A549 (cell line): ENCODE results near the gene ALDH1A1. TPM values are rescaled to one million over a fixed set of nuclear protein-coding genes. Genes with fewer than 3 reads are reported as not detected.

Experiments used
- ATAC-seq, 2 experiments: fragments of 200-7000 bp in 1 of 2; fragments of >200 bp in 1 of 2; cut with Nextera tagmentation in 1 of 2; cut with Tn5 transposase in 1 of 2; 3 replicates each; pipeline versions ENCODE4 v1.8.0 to v1.9.1; 2018 to 2020; ENCODE audit warnings: mild to moderate bottlenecking in 1 of 2, moderate library complexity in 1 of 2
- CTCF ChIA-PET: fragments of 300-600 bp; sonication (Branson Sonifier 250); formaldehyde crosslinking; extraction: SDS; loops from one replicate; lab custom pipeline; 2021; ENCODE audit warnings: antibody characterized with exemption, inconsistent platforms; lab: Yijun Ruan, JAX
- POLR2A ChIA-PET: fragments of 350-600 bp; formaldehyde crosslinking; extraction: SDS; loops from one replicate; lab custom pipeline; 2021; ENCODE audit warnings: antibody characterized with exemption, inconsistent platforms; lab: Yijun Ruan, JAX
- DNase-seq, 2 experiments: peaks; one replicate each; pipeline versions ENCODE4 v3.0.0 to v3.0.0-alpha.2; 2011 to 2016; ENCODE audit warnings: low read depth in 1 of 2, low spot score in 1 of 2
- FAIRE-seq: peaks from 2 replicates; lab custom pipeline; 2011; peaks lifted over from hg19 to GRCh38; lab: Jason Lieb, UNC
- H3K27ac ChIP-seq, 2 experiments: fragments of >200 bp; sonication (Bioruptor Twin); formaldehyde crosslinking; 3 replicates each; pipeline ENCODE4 v1.5.1; 2016 to 2017
- H3K4me1 ChIP-seq: fragments of >200 bp; sonication (Bioruptor Twin); formaldehyde crosslinking; 3 replicates; pipeline ENCODE4 v1.6.1; 2016
- H3K4me2 ChIP-seq: fragments of >200 bp; sonication (Bioruptor Twin); formaldehyde crosslinking; 3 replicates; pipeline ENCODE4 v1.6.1; 2016
- H3K4me3 ChIP-seq: fragments of >200 bp; sonication (Bioruptor Twin); formaldehyde crosslinking; 3 replicates; pipeline ENCODE4 v1.5.1; 2016
- H3K9me3 ChIP-seq: fragments of >200 bp; sonication (Bioruptor Twin); formaldehyde crosslinking; 3 replicates; pipeline ENCODE4 v1.6.1; 2016
- CBX8 ChIP-seq: fragments of 200-600 bp; sonication (generic); IDR thresholded peaks from 2 replicates; pipeline ENCODE4 v1.6.1; 2016
- EHMT2 ChIP-seq: fragments of 200-600 bp; sonication (generic); IDR thresholded peaks from 2 replicates; pipeline ENCODE4 v1.6.1; 2016; ENCODE audit warnings: antibody characterized with exemption, low read depth, mild to moderate bottlenecking, moderate library complexity
- FOSL2 ChIP-seq, 2 experiments: fragments of 450-650 bp in 1 of 2; fragments of >200 bp in 1 of 2; sonication (Bioruptor Twin) in 1 of 2; formaldehyde crosslinking; IDR thresholded peaks; 2 replicates each; pipeline versions ENCODE4 v1.5.0 to v1.6.1; 2016 to 2020; ENCODE audit warnings: mild to moderate bottlenecking in 1 of 2, moderate library complexity in 1 of 2
- FOXS1 ChIP-seq: fragments of 250-450 bp; sonication (Bioruptor Pico); IDR thresholded peaks from 2 replicates; pipeline ENCODE4 v1.5.0; 2020; ENCODE audit warnings: mild to moderate bottlenecking, moderate library complexity
- GATA3 ChIP-seq: IDR thresholded peaks from 2 replicates; pipeline ENCODE4 v1.6.1; 2012; ENCODE audit warnings: borderline replicate concordance
- HDAC2 ChIP-seq: fragments of 200-600 bp; sonication (generic); IDR thresholded peaks from 2 replicates; pipeline ENCODE4 v1.6.1; 2016
- HEYL ChIP-seq: fragments of 250-450 bp; sonication (Bioruptor Pico); IDR thresholded peaks from 2 replicates; pipeline ENCODE4 v1.8.0; 2021; ENCODE audit warnings: mild to moderate bottlenecking, moderate library complexity
- HOXA7 ChIP-seq: fragments of 250-450 bp; sonication (Bioruptor Pico); IDR thresholded peaks from 2 replicates; pipeline ENCODE4 v1.5.0; 2020; ENCODE audit warnings: mild to moderate bottlenecking, moderate library complexity
- HOXB13 ChIP-seq: fragments of 250-450 bp; sonication (Bioruptor Pico); IDR thresholded peaks from 2 replicates; pipeline ENCODE4 v1.5.0; 2020; ENCODE audit warnings: low read depth, mild to moderate bottlenecking, moderate library complexity
- HOXB5 ChIP-seq: fragments of 250-450 bp; sonication (Bioruptor Pico); IDR thresholded peaks from 2 replicates; pipeline ENCODE4 v1.5.0; 2020; ENCODE audit warnings: mild to moderate bottlenecking, moderate library complexity
- JUN ChIP-seq, 2 experiments: fragments of >200 bp; sonication (Bioruptor Twin); formaldehyde crosslinking; IDR thresholded peaks; 2 replicates in 1 of 2; 3 replicates in 1 of 2; pipeline ENCODE4 v1.6.1; 2016 to 2017
- KDM5A ChIP-seq: fragments of 200-600 bp; sonication (generic); IDR thresholded peaks from 2 replicates; pipeline ENCODE4 v1.6.1; 2016; ENCODE audit warnings: antibody characterized with exemption, mild to moderate bottlenecking
- RCOR1 ChIP-seq: fragments of 150-350 bp; IDR thresholded peaks from 2 replicates; pipeline ENCODE4 v1.6.1; 2014; ENCODE audit warnings: antibody characterized with exemption, low read length, low read depth
- RFX5 ChIP-seq: fragments of 450-650 bp; IDR thresholded peaks from 2 replicates; pipeline ENCODE4 v1.7.1; 2014; ENCODE audit warnings: antibody characterized with exemption, mild to moderate bottlenecking, moderate library complexity
- RNF2 ChIP-seq: fragments of 200-600 bp; sonication (generic); IDR thresholded peaks from 2 replicates; pipeline ENCODE4 v1.6.1; 2016; ENCODE audit warnings: low read depth, mild to moderate bottlenecking, antibody characterized with exemption, moderate library complexity, borderline replicate concordance
- TFCP2L1 ChIP-seq: fragments of 250-450 bp; sonication (Bioruptor Pico); IDR thresholded peaks from 2 replicates; pipeline ENCODE4 v1.5.0; 2021; ENCODE audit warnings: mild to moderate bottlenecking
- WGBS: methylation state at CpG from one replicate; pipeline ENCODE4 v1.1.6; 2017; ENCODE audit errors: missing lambda C conversion rate; 5-methylcytosine and 5-hydroxymethylcytosine counted together
- polyA plus RNA-seq, 4 experiments: library from polyadenylated mRNA; depleted of rRNA in 3 of 4; stranded (reverse); fragments of >200 nt; fragmentation: RNase III in 1 of 4; extraction: RNeasy Plus Mini Kit Qiagen cat#74134 plus additional on column Dnase treatment in 1 of 4; gene quantifications; 2 replicates in 3 of 4; 3 replicates in 1 of 4; pipeline ENCODE4 v1.2.3, GENCODE V29; 2011 to 2017
- TF ChIP-seq, protein P1 (sequence below): fragments of 250-450 bp; sonication (Bioruptor Pico); IDR thresholded peaks from 2 replicates; pipeline ENCODE4 v1.5.0; 2020; ENCODE audit warnings: low read depth, mild to moderate bottlenecking, moderate library complexity
- TF ChIP-seq, protein P2 (sequence below): fragments of 200-600 bp; sonication (generic); IDR thresholded peaks from 2 replicates; pipeline ENCODE4 v1.6.1; 2016; ENCODE audit warnings: antibody characterized with exemption, mild to moderate bottlenecking, moderate library complexity
- TF ChIP-seq, protein P3 (sequence below): IDR thresholded peaks from 2 replicates; pipeline ENCODE4 v1.6.1; 2012; ENCODE audit warnings: low read depth, borderline replicate concordance
- TF ChIP-seq, protein P4 (sequence below): fragments of >200 bp; sonication (Bioruptor Twin); formaldehyde crosslinking; IDR thresholded peaks from 3 replicates; pipeline ENCODE4 v1.6.1; 2016

ALDH1A1 gene
- polyA plus RNA-seq, 2 of the 4 experiments (the other 2 are of a cell fraction) = 8,617 to 9,987 TPM

DNA sequence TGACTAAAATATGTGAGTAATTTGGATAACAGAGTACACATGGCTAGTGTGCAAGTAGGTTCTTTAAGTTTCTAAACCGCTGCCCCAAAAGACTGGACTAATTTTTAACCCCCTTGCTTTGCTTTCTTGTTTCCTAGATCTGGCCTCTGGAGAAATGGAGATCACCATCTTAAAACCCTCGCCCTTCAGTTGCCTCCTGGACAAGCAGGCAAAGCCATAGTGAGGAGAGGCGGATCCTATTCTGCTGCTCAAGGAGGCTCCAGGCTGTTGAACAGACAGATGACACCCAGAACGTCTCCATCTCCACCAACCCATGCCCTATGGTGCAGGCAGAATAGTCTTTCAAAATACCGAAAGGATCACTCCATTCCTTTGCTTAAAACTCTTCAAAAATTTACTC is 28.6 kb upstream of the ALDH1A1 start:
- TF ChIP-seq HOXB13 = peak; percentile 62; the same call in 1 of the 2 replicates
- TF ChIP-seq, protein P1, sequence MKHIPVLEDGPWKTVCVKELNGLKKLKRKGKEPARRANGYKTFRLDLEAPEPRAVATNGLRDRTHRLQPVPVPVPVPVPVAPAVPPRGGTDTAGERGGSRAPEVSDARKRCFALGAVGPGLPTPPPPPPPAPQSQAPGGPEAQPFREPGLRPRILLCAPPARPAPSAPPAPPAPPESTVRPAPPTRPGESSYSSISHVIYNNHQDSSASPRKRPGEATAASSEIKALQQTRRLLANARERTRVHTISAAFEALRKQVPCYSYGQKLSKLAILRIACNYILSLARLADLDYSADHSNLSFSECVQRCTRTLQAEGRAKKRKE (CRISPR knock-in tag) = peak; percentile 66; the same call in 1 of the 2 replicates
- TF ChIP-seq, protein P2, sequence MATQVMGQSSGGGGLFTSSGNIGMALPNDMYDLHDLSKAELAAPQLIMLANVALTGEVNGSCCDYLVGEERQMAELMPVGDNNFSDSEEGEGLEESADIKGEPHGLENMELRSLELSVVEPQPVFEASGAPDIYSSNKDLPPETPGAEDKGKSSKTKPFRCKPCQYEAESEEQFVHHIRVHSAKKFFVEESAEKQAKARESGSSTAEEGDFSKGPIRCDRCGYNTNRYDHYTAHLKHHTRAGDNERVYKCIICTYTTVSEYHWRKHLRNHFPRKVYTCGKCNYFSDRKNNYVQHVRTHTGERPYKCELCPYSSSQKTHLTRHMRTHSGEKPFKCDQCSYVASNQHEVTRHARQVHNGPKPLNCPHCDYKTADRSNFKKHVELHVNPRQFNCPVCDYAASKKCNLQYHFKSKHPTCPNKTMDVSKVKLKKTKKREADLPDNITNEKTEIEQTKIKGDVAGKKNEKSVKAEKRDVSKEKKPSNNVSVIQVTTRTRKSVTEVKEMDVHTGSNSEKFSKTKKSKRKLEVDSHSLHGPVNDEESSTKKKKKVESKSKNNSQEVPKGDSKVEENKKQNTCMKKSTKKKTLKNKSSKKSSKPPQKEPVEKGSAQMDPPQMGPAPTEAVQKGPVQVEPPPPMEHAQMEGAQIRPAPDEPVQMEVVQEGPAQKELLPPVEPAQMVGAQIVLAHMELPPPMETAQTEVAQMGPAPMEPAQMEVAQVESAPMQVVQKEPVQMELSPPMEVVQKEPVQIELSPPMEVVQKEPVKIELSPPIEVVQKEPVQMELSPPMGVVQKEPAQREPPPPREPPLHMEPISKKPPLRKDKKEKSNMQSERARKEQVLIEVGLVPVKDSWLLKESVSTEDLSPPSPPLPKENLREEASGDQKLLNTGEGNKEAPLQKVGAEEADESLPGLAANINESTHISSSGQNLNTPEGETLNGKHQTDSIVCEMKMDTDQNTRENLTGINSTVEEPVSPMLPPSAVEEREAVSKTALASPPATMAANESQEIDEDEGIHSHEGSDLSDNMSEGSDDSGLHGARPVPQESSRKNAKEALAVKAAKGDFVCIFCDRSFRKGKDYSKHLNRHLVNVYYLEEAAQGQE = no peak
- Histone ChIP-seq H3K27ac (peak overlapping the region; percentile 96 to 98), H3K9me3 (no peaks in the 10 kb centered on the region), H3K4me1 (peaks cover 94% of the 10 kb centered on the region), H3K4me2 (peak overlapping the region; percentile 89), H3K4me3 (no peak overlapping the region)
- CTCF ChIA-PET = no interaction called here
- FAIRE-seq (peak; percentile 13), DNase-seq (no peak), ATAC-seq (no peak)
- POLR2A ChIA-PET = no interaction called here
- 7% methylated on average over 5 of the region's 5 CpGs for WGBS

DNA sequence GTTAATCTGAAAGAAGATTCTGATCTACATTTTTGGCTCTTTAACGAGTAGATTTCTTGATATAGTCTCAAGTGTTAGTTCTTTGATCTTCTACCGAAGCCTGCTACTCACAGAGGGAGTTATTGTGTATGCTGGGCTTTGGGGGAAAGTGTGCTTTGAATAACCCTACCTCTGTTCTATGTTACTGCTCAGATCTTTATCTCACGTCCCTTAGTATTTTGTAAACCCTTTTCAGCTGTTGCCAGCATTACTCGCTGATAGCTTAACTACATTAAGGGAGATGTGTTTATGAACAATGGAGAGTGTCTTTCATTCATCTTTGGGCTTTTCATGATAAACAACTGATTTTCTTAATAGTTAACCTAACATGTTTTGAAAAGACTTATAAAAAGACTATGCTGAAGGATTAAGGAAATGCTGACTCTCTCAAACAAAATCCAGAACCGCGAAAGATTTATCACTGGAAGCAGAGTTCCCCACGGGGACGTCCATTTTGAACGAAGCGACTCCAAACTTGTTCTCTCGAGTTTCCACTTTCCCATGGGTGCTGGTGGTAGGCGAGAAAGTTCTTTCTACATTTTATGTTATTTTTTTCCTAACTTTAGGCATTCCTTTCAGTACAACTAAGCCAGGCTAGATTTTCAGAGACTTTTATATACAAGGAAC is 27.9 kb upstream of the ALDH1A1 start:
- H3K4me2 ChIP-seq = peak overlapping the region; percentile 89
- peaks cover 87% of the 10 kb centered on the region for H3K4me1 ChIP-seq
- 26% methylated on average over 12 of the region's 12 CpGs for WGBS
- POLR2A ChIA-PET = no interaction called here
- no peak for DNase-seq
- CTCF ChIA-PET = no interaction called here
- H3K9me3 ChIP-seq = no peaks in the 10 kb centered on the region
- H3K27ac ChIP-seq = peak overlapping the region; percentile 96 to 98
- TF ChIP-seq FOXS1 (CRISPR knock-in tag) (peak; percentile 32; the same call in 1 of the 2 replicates), TFCP2L1 (CRISPR knock-in tag) (no peak), RNF2 (no peak), FOSL2 (IDR thresholded peaks at IDR 0.05) (no peak), FOSL2 (CRISPR knock-in tag; IDR thresholded peaks at IDR 0.05) (peak; percentile 8; the same call in 1 of the 2 replicates), HOXB5 (CRISPR knock-in tag) (peak; percentile 56; the same call in 1 of the 2 replicates), KDM5A (no peak), RFX5 (no peak), CBX8 (no peak), GATA3 (peak; percentile 78; the same call in 1 of the 2 replicates), JUN (IDR thresholded peaks at IDR 0.05) (peak in 1 of 2 experiments; percentile 38; a peak in 1 of 5 replicates), HDAC2 (no peak), EHMT2 (no peak), HEYL (CRISPR knock-in tag) (0 out of 2 replicates have a peak, but pooled peaks have one; percentile 26), RCOR1 (no peak), HOXA7 (CRISPR knock-in tag) (peak; percentile 55; the same call in 1 of the 2 replicates)
- TF ChIP-seq, protein P3, sequence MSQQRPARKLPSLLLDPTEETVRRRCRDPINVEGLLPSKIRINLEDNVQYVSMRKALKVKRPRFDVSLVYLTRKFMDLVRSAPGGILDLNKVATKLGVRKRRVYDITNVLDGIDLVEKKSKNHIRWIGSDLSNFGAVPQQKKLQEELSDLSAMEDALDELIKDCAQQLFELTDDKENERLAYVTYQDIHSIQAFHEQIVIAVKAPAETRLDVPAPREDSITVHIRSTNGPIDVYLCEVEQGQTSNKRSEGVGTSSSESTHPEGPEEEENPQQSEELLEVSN = no peak
- TF ChIP-seq, protein P4, sequence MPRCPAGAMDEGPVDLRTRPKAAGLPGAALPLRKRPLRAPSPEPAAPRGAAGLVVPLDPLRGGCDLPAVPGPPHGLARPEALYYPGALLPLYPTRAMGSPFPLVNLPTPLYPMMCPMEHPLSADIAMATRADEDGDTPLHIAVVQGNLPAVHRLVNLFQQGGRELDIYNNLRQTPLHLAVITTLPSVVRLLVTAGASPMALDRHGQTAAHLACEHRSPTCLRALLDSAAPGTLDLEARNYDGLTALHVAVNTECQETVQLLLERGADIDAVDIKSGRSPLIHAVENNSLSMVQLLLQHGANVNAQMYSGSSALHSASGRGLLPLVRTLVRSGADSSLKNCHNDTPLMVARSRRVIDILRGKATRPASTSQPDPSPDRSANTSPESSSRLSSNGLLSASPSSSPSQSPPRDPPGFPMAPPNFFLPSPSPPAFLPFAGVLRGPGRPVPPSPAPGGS = no peak
- 0 out of 3 replicates have a peak overlapping the region, but pooled peaks have one; percentile 4 for H3K4me3 ChIP-seq
- no peak for ATAC-seq
- FAIRE-seq = peak; percentile 99
